ENCODE results near the gene RAP1GAP. TPM values are rescaled to one million over a fixed set of nuclear protein-coding genes. Genes with fewer than 3 reads are reported as not detected.

RAP1GAP gene
- total RNA-seq, 3 donors from 2014 or later, result 0.32 to 7.2 (median 6.0) TPM

- Histone ChIP-seq H3K27ac (no peak overlapping the region), H3K4me3 (no peak overlapping the region), H3K9me3 (no peaks in the 10 kb centered on the region), H3K36me3 (no peaks in the 10 kb centered on the region), H3K27me3 (no peaks in the 10 kb centered on the region), H3K4me1 (no peaks in the 10 kb centered on the region)
- intact Hi-C loops (cut with DNase I; ENCODE audit: low total_unique reads), result loop anchor here (5.0 kb wide), 1 partner anchor 1534 kb away; no protein-coding TSS in a partner anchor
- no peak for TF ChIP-seq CTCF (IDR thresholded peaks at IDR 0.05)
- no peak for TF ChIP-seq POLR2A (IDR thresholded peaks at IDR 0.05)
- TF ChIP-seq POLR2AphosphoS5 (IDR thresholded peaks at IDR 0.05), result no peak
- no peak for DNase-seq (ENCODE audit: low spot score in 2 of 2)
Observed at GRCh38 chr1:21593231-21593630, 75.9 kb downstream of the RAP1GAP start.

GRCh38 chr1:21592086-21592865, 76.9 kb downstream of the RAP1GAP start:
- Histone ChIP-seq H3K4me1 (no peaks in the 10 kb centered on the region), H3K36me3 (no peaks in the 10 kb centered on the region), H3K27ac (no peak overlapping the region), H3K4me3 (no peak overlapping the region), H3K27me3 (no peaks in the 10 kb centered on the region), H3K9me3 (no peaks in the 10 kb centered on the region)
- DNase-seq (ENCODE audit: low spot score in 2 of 2), result no peak
- no peak for TF ChIP-seq POLR2A (IDR thresholded peaks at IDR 0.05)
- intact Hi-C loops (cut with DNase I; ENCODE audit: low total_unique reads), result loop anchor here (5.0 kb wide), 1 partner anchor 1535 kb away; no protein-coding TSS in a partner anchor

GRCh38 chr1:21590934-21591333, 78.2 kb downstream of the RAP1GAP start:
- H3K27ac ChIP-seq, result no peak overlapping the region
- H3K36me3 ChIP-seq, result no peaks in the 10 kb centered on the region
- no peaks in the 10 kb centered on the region for H3K4me1 ChIP-seq
- no peaks in the 10 kb centered on the region for H3K27me3 ChIP-seq
- TF ChIP-seq POLR2A (IDR thresholded peaks at IDR 0.05) (no peak), CTCF (IDR thresholded peaks at IDR 0.05) (no peak), POLR2AphosphoS5 (IDR thresholded peaks at IDR 0.05) (no peak)
- no peak overlapping the region for H3K4me3 ChIP-seq
- no peaks in the 10 kb centered on the region for H3K9me3 ChIP-seq
- no peak for DNase-seq (ENCODE audit: low spot score in 2 of 2)
- intact Hi-C loops (cut with DNase I; ENCODE audit: low total_unique reads), result loop anchor here (5.0 kb wide), 1 partner anchor 1536 kb away; no protein-coding TSS in a partner anchor

- DNase-seq (ENCODE audit: low spot score in 2 of 2), result no peak
- Histone ChIP-seq H3K27ac (no peak overlapping the region), H3K4me1 (no peaks in the 10 kb centered on the region), H3K27me3 (no peaks in the 10 kb centered on the region), H3K9me3 (no peaks in the 10 kb centered on the region), H3K36me3 (no peaks in the 10 kb centered on the region), H3K4me3 (no peak overlapping the region)
- TF ChIP-seq POLR2AphosphoS5 (IDR thresholded peaks at IDR 0.05) (no peak), CTCF (IDR thresholded peaks at IDR 0.05) (no peak), POLR2A (IDR thresholded peaks at IDR 0.05) (no peak)
- intact Hi-C loops (cut with DNase I; ENCODE audit: low total_unique reads), result loop anchor here (5.0 kb wide), 1 partner anchor 1537 kb away; no protein-coding TSS in a partner anchor
Observed at GRCh38 chr1:21590126-21590880, 78.9 kb downstream of the RAP1GAP start.

GRCh38 chr1:21589618-21590017, 79.5 kb downstream of the RAP1GAP start:
- H3K27me3 ChIP-seq, result no peaks in the 10 kb centered on the region
- intact Hi-C loops (cut with DNase I; ENCODE audit: low total_unique reads), result loop anchor here (5.0 kb wide), 1 partner anchor 1538 kb away; no protein-coding TSS in a partner anchor

More at GRCh38 chr1:21589618-21590017, 79.5 kb downstream of the RAP1GAP start:
- TF ChIP-seq POLR2AphosphoS5 (IDR thresholded peaks at IDR 0.05) (no peak), CTCF (IDR thresholded peaks at IDR 0.05) (no peak), POLR2A (IDR thresholded peaks at IDR 0.05) (no peak)
- H3K36me3 ChIP-seq, result no peaks in the 10 kb centered on the region
- H3K4me1 ChIP-seq, result no peaks in the 10 kb centered on the region
- no peak overlapping the region for H3K27ac ChIP-seq
- no peaks in the 10 kb centered on the region for H3K9me3 ChIP-seq
- no peak overlapping the region for H3K4me3 ChIP-seq
- DNase-seq (ENCODE audit: low spot score in 2 of 2), result no peak
